Neural cell (in vitro differentiated cells): ENCODE measurements around the gene AGFG2. TPM values are rescaled to one million over a fixed set of nuclear protein-coding genes. Genes with fewer than 3 reads are reported as not detected.

Experiments used
- H2AFZ ChIP-seq: fragments of 200-600, 300-800 bp; sonication (generic), shearing (Covaris generic); 2 replicates; pipeline ENCODE4 v1.6.0; 2014; ENCODE audit warnings: low read depth, mild to moderate bottlenecking, antibody characterized with exemption, low read length, moderate library complexity
- H3F3A ChIP-seq: fragments of 200-600 bp; shearing (Covaris generic); 2 replicates; pipeline ENCODE4 v1.6.1; 2016; ENCODE audit warnings: mild to moderate bottlenecking, moderate library complexity, mixed read lengths, antibody characterized with exemption, low read length; ENCODE audit not compliant: insufficient read depth, poor library complexity, severe bottlenecking
- H3K27ac ChIP-seq: fragments of 200-600, 300-800 bp; sonication (generic), shearing (Covaris generic); 2 replicates; pipeline ENCODE4 v1.5.1; 2014; ENCODE audit warnings: mild to moderate bottlenecking, low read length, moderate library complexity
- H3K27me3 ChIP-seq: fragments of 300-800, 200-600 bp; sonication (generic), shearing (Covaris generic); 2 replicates; pipeline ENCODE4 v1.6.0; 2014; ENCODE audit warnings: mild to moderate bottlenecking, low read depth, low read length, moderate library complexity; ENCODE audit not compliant: insufficient read depth
- H3K36me3 ChIP-seq: fragments of 300-800, 200-600 bp; sonication (generic), shearing (Covaris generic); 2 replicates; pipeline ENCODE4 v1.5.1; 2014; ENCODE audit warnings: mild to moderate bottlenecking, antibody characterized with exemption, low read length, moderate library complexity; ENCODE audit not compliant: insufficient read depth
- H3K4me2 ChIP-seq: fragments of 300-800, 200-600 bp; sonication (generic), shearing (Covaris generic); 2 replicates; pipeline ENCODE4 v1.6.0; 2014; ENCODE audit warnings: mild to moderate bottlenecking, low read length
- H3K4me3 ChIP-seq: fragments of 300-800, 200-600 bp; sonication (generic), shearing (Covaris generic); 2 replicates; pipeline ENCODE4 v1.5.1; 2014; ENCODE audit warnings: mild to moderate bottlenecking, low read length, moderate library complexity
- H3K79me2 ChIP-seq: fragments of 200-600 bp; shearing (Covaris generic); replicated peaks from 2 replicates; pipeline ENCODE4 v1.6.0; 2014; ENCODE audit warnings: mild to moderate bottlenecking, low read length, moderate library complexity; ENCODE audit not compliant: insufficient read depth
- H3K9ac ChIP-seq: fragments of 300-800, 200-600 bp; sonication (generic), shearing (Covaris generic); 2 replicates; pipeline ENCODE4 v1.6.1; 2016; ENCODE audit warnings: mild to moderate bottlenecking, low read length, mixed read lengths
- H3K9me2 ChIP-seq: fragments of 200-600 bp; shearing (Covaris generic); 2 replicates; pipeline ENCODE4 v1.6.1; 2016; ENCODE audit warnings: mild to moderate bottlenecking, low read length, mixed read lengths; ENCODE audit not compliant: insufficient read depth
- H3K9me3 ChIP-seq: fragments of 200-600, 300-800 bp; sonication (generic), shearing (Covaris generic); 2 replicates; pipeline ENCODE4 v1.6.1; 2016; ENCODE audit warnings: mild to moderate bottlenecking, mixed run types, low read length, moderate library complexity, mixed read lengths
- H4K20me1 ChIP-seq: fragments of 200-600 bp; shearing (Covaris generic); 2 replicates; pipeline ENCODE4 v1.6.1; 2016; ENCODE audit warnings: mild to moderate bottlenecking, mixed run types; ENCODE audit not compliant: insufficient read depth
- EP300 ChIP-seq: fragments of 450-650 bp; conservative IDR thresholded peaks from 2 replicates; pipeline ENCODE4 v1.6.1; 2014; ENCODE audit warnings: antibody characterized with exemption, mild to moderate bottlenecking, moderate library complexity; ENCODE audit not compliant: poor library complexity, severe bottlenecking
- EZH2 ChIP-seq: fragments of 200-600, 300-800 bp; shearing (Covaris generic), sonication (generic); IDR thresholded peaks from 2 replicates; pipeline ENCODE4 v1.6.1; 2014; ENCODE audit warnings: antibody characterized with exemption, low read length, borderline replicate concordance, mild to moderate bottlenecking; ENCODE audit not compliant: insufficient read depth, poor library complexity, severe bottlenecking
- MXI1 ChIP-seq: fragments of 450-650 bp; conservative IDR thresholded peaks from 2 replicates; pipeline ENCODE4 v1.6.1; 2014; ENCODE audit warnings: antibody characterized with exemption, mild to moderate bottlenecking; ENCODE audit not compliant: poor library complexity, severe bottlenecking
- POLR2AphosphoS5 ChIP-seq: IDR thresholded peaks from 2 replicates; pipeline ENCODE4 v1.6.1; 2012
- RAD21 ChIP-seq: fragments of 450-650 bp; conservative IDR thresholded peaks from 2 replicates; pipeline ENCODE4 v1.6.1; 2014; ENCODE audit warnings: antibody characterized with exemption, mild to moderate bottlenecking, moderate library complexity
- SMC3 ChIP-seq: fragments of 450-650 bp; conservative IDR thresholded peaks from 2 replicates; pipeline ENCODE4 v1.6.1; 2014; ENCODE audit warnings: antibody characterized with exemption, mild to moderate bottlenecking, moderate library complexity; ENCODE audit not compliant: poor library complexity
- TAF1 ChIP-seq: IDR thresholded peaks from 2 replicates; pipeline ENCODE4 v1.6.1; 2012; ENCODE audit warnings: low read depth
- polyA plus RNA-seq: library from polyadenylated mRNA; depleted of rRNA; stranded (reverse); fragments of >200 nt; gene quantifications from 2 replicates; pipeline ENCODE4 v1.2.3, GENCODE V29; 2014
- TF ChIP-seq, protein P1 (sequence below): IDR thresholded peaks from 2 replicates; pipeline ENCODE4 v1.6.1; 2012; ENCODE audit warnings: borderline replicate concordance
- TF ChIP-seq, protein P2 (sequence below): fragments of 450-650 bp; IDR thresholded peaks from 2 replicates; pipeline ENCODE4 v1.5.1; 2014; ENCODE audit warnings: antibody characterized with exemption, mild to moderate bottlenecking, moderate library complexity; ENCODE audit not compliant: poor library complexity, severe bottlenecking

AGFG2 gene
- polyA plus RNA-seq, 1 donor from 2014 or later: 3.4 TPM

DNA sequence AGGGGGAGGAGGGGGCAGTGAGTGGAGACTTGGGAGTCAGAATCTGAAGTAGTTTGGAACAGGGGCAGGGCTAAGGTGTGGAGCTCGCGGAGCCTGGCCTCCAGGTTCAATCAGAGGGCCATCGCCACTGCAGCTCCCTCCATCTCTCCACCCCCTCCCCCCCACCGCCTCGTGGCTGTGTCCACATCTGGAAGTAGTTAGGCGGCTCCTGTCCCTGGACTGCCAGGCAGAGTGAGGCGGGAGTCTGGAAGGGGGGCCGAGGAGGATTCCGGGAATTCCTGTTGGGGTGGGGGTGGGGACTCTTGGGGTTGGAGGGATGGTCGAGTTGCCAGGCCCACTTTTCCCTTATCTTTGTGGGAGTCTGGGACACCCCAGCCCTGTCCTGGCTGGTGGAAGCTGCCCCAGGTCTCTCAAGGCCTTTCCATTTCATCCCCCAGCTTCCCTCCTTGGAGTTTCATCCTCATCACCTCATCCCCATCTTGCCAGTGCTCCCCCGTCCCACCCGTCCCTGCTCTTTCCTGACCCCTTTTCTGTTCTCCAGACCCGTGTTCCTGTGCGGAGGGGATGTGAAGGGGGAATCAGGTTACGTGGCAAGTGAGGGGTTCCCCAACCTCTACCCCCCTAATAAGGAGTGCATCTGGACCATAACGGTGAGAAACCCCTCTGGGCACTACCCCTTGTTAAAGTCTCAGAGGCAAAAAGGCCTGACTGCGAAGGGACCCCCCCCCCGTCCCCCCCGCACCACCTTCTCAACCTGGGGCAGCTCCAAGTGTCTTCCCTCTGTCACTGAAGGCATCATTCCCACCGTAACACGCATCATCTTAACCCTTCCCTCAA, 64.1 kb downstream of the AGFG2 start:
- no peaks in the 10 kb centered on the region for H3K79me2 ChIP-seq
- H3K27me3 ChIP-seq: peaks cover 34% of the 10 kb centered on the region
- no peaks in the 10 kb centered on the region for H3K36me3 ChIP-seq
- H4K20me1 ChIP-seq: no peaks in the 10 kb centered on the region
- no peak for TF ChIP-seq TAF1
- TF ChIP-seq EP300: no peak
- TF ChIP-seq POLR2AphosphoS5: no peak
- TF ChIP-seq, protein P1, sequence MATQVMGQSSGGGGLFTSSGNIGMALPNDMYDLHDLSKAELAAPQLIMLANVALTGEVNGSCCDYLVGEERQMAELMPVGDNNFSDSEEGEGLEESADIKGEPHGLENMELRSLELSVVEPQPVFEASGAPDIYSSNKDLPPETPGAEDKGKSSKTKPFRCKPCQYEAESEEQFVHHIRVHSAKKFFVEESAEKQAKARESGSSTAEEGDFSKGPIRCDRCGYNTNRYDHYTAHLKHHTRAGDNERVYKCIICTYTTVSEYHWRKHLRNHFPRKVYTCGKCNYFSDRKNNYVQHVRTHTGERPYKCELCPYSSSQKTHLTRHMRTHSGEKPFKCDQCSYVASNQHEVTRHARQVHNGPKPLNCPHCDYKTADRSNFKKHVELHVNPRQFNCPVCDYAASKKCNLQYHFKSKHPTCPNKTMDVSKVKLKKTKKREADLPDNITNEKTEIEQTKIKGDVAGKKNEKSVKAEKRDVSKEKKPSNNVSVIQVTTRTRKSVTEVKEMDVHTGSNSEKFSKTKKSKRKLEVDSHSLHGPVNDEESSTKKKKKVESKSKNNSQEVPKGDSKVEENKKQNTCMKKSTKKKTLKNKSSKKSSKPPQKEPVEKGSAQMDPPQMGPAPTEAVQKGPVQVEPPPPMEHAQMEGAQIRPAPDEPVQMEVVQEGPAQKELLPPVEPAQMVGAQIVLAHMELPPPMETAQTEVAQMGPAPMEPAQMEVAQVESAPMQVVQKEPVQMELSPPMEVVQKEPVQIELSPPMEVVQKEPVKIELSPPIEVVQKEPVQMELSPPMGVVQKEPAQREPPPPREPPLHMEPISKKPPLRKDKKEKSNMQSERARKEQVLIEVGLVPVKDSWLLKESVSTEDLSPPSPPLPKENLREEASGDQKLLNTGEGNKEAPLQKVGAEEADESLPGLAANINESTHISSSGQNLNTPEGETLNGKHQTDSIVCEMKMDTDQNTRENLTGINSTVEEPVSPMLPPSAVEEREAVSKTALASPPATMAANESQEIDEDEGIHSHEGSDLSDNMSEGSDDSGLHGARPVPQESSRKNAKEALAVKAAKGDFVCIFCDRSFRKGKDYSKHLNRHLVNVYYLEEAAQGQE: no peak
- TF ChIP-seq, protein P2, sequence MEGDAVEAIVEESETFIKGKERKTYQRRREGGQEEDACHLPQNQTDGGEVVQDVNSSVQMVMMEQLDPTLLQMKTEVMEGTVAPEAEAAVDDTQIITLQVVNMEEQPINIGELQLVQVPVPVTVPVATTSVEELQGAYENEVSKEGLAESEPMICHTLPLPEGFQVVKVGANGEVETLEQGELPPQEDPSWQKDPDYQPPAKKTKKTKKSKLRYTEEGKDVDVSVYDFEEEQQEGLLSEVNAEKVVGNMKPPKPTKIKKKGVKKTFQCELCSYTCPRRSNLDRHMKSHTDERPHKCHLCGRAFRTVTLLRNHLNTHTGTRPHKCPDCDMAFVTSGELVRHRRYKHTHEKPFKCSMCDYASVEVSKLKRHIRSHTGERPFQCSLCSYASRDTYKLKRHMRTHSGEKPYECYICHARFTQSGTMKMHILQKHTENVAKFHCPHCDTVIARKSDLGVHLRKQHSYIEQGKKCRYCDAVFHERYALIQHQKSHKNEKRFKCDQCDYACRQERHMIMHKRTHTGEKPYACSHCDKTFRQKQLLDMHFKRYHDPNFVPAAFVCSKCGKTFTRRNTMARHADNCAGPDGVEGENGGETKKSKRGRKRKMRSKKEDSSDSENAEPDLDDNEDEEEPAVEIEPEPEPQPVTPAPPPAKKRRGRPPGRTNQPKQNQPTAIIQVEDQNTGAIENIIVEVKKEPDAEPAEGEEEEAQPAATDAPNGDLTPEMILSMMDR: no peak
- TF ChIP-seq MXI1: no peak
- TF ChIP-seq SMC3: no peak
- TF ChIP-seq RAD21: no peak
- TF ChIP-seq EZH2: no peak
- H3K9ac ChIP-seq: peak overlapping the region; percentile 29
- no peak overlapping the region for H3K27ac ChIP-seq
- H3K9me3 ChIP-seq: no peaks in the 10 kb centered on the region
- peak overlapping the region; percentile 57 for H3K4me3 ChIP-seq
- no peaks in the 10 kb centered on the region for H3F3A ChIP-seq
- H3K4me2 ChIP-seq: no peak overlapping the region
- no peaks in the 10 kb centered on the region for H3K9me2 ChIP-seq
- H2AFZ ChIP-seq: no peak overlapping the region

- Histone ChIP-seq H3K79me2 (no peaks in the 10 kb centered on the region), H3K27ac (no peak overlapping the region), H3K4me3 (peak overlapping the region; percentile 57), H3K9ac (peak overlapping the region; percentile 29), H3F3A (no peaks in the 10 kb centered on the region), H3K4me2 (no peak overlapping the region), H2AFZ (no peak overlapping the region), H3K36me3 (no peaks in the 10 kb centered on the region), H3K9me2 (no peaks in the 10 kb centered on the region), H4K20me1 (no peaks in the 10 kb centered on the region), H3K27me3 (peaks cover 34% of the 10 kb centered on the region), H3K9me3 (no peaks in the 10 kb centered on the region)
- TF ChIP-seq TAF1 (no peak), EP300 (no peak), SMC3 (no peak), EZH2 (no peak), RAD21 (no peak), POLR2AphosphoS5 (no peak), MXI1 (no peak)
- TF ChIP-seq, protein P1: no peak
- TF ChIP-seq, protein P2: no peak
Measured at GRCh38 chr7:100603726-100604027, 64.7 kb downstream of the AGFG2 start.
